ENCODE results near the gene CIDEB. TPM values are rescaled to one million over a fixed set of nuclear protein-coding genes. Genes with fewer than 3 reads are reported as not detected.

The CIDEB gene
- total and polyA plus RNA-seq, 2 of the 8 experiments (the other 6 are each of a cell fraction or from before 2014, with no cell fraction given), result 0.11 TPM; not detected in 1

- no peak overlapping the region for H4K91ac ChIP-seq (replicated peaks; ENCODE audit: insufficient read length, low read length)
- no peak overlapping the region for H4K5ac ChIP-seq (ENCODE audit: insufficient read length, low read depth, low read length)
- peaks cover 0 to 14% (median 4%) of the 10 kb centered on the region in 4 experiments; a peak in 5 of 7 replicates for H3K4me1 ChIP-seq (replicated peaks in 1 of 4; ENCODE audit: control insufficient read depth in 3 of 4, insufficient read depth in 4 of 4, low read length in 3 of 4)
- peak overlapping the region; percentile 43 to 72 (median 57); a peak in 7 of 8 replicates for H3K4me3 ChIP-seq (ENCODE audit: extremely low read depth in 1 of 4, insufficient read depth in 2 of 4, low read depth in 3 of 4, low read length in 4 of 4)
- no peaks in the 10 kb centered on the region for H3K79me1 ChIP-seq (ENCODE audit: low read depth, low read length)
- no peak overlapping the region for H3K23ac ChIP-seq (ENCODE audit: insufficient read length)
- H3K79me2 ChIP-seq (ENCODE audit: control insufficient read depth in 1 of 2, insufficient read depth in 2 of 2, low read length in 2 of 2), result no peaks in the 10 kb centered on the region
- peaks cover 60 to 81% (median 79%) of the 10 kb centered on the region in 4 experiments for H3K27me3 ChIP-seq (replicated peaks in 1 of 4; ENCODE audit: control insufficient read depth in 3 of 4, extremely low read depth in 1 of 4, insufficient read depth in 3 of 4, low read length in 3 of 4)
- no peak overlapping the region for H3K18ac ChIP-seq (ENCODE audit: extremely low read depth, low read length)
- H2AK5ac ChIP-seq (ENCODE audit: low read depth, low read length), result no peak overlapping the region
- no peak for FAIRE-seq
- H3K4me2 ChIP-seq (ENCODE audit: insufficient read depth in 1 of 2, low read depth in 2 of 2, low read length in 2 of 2), result peak overlapping the region; percentile 58 to 100
- no peaks in the 10 kb centered on the region for H3K36me3 ChIP-seq (ENCODE audit: control insufficient read depth in 2 of 4, insufficient read depth in 4 of 4, low read length in 3 of 4)
- no peak overlapping the region for H3K27ac ChIP-seq (ENCODE audit: low read depth, low read length)
- WGBS, 2 experiments (ENCODE audit: extremely low coverage in 1 of 2, insufficient coverage in 1 of 2, insufficient read length in 1 of 2, insufficient replicate concordance in 2 of 2, low coverage in 1 of 2, low lambda C conversion rate in 2 of 2, missing lambda C conversion rate in 1 of 2), result 72% methylated on average over 14 of the region's 14 CpGs; no CpG with 5 or more reads in 1 of the 2 experiments
- H4K8ac ChIP-seq (ENCODE audit: extremely low read depth, insufficient read depth, low read length), result no peak overlapping the region; the same call in 1 of the 2 replicates
- H2BK15ac ChIP-seq (ENCODE audit: low read length), result no peak overlapping the region
- H2AFZ ChIP-seq (ENCODE audit: low read length), result peak overlapping the region; percentile 70
- H2BK20ac ChIP-seq (ENCODE audit: low read length), result no peak overlapping the region
- H3K14ac ChIP-seq (ENCODE audit: insufficient read length), result no peak overlapping the region
- H3K9ac ChIP-seq (replicated peaks in 1 of 4; ENCODE audit: extremely low read depth in 1 of 4, low read depth in 3 of 4, low read length in 3 of 4), result no peak overlapping the region
- H2BK5ac ChIP-seq (ENCODE audit: low read depth, low read length), result no peak overlapping the region
- H4K20me1 ChIP-seq (replicated peaks in 1 of 2; ENCODE audit: control insufficient read depth in 1 of 2, insufficient read depth in 2 of 2, low read length in 2 of 2), result peaks cover 0 to 2% of the 10 kb centered on the region in 2 experiments
- H3K9me3 ChIP-seq (ENCODE audit: insufficient read depth in 2 of 2, low read depth in 1 of 2, low read length in 1 of 2), result no peaks in the 10 kb centered on the region
- no peak overlapping the region for H2BK120ac ChIP-seq (replicated peaks; ENCODE audit: low read depth, low read length)
- no peak overlapping the region for H3K56ac ChIP-seq (replicated peaks; ENCODE audit: insufficient read length, low read depth, low read length)
- no peak for DNase-seq (ENCODE audit: low read depth in 1 of 2, low spot score in 2 of 2)
- ChIA-PET POLR2A (ENCODE audit: partially characterized antibody) (interaction anchor here (1.1 to 1.7 kb wide), 4 partner anchors 13 to 132 kb away, joined by 3 to 4 read pairs (median 4); no protein-coding TSS in a partner anchor), CTCF (ENCODE audit: partially characterized antibody) (interaction anchor here (0.9 to 27.8 kb wide), 10 partner anchors 9 to 222 kb away, joined by 3 to 664 read pairs (median 5); partner anchors contain the start of genes CBLN3, KHNYN, LTB4R2 and NFATC4)
- peaks cover 19% of the 10 kb centered on the region; the same call in 1 of the 2 replicates for H3K23me2 ChIP-seq (ENCODE audit: low read depth, low read length)
- H3K4ac ChIP-seq (replicated peaks; ENCODE audit: insufficient read length, low read depth, low read length), result no peak overlapping the region
- TF ChIP-seq RAD21 (IDR thresholded peaks at IDR 0.05 in 1 of 2, conservative IDR thresholded peaks at IDR 0.05 in 1 of 2; ENCODE audit: low read depth in 2 of 2, low read length in 2 of 2) (no peak), TCF12 (IDR thresholded peaks at IDR 0.05; ENCODE audit: low read depth, low read length) (no peak), NRF1 (IDR thresholded peaks at IDR 0.05; ENCODE audit: low read depth, low read length) (no peak), PHF8 (conservative IDR thresholded peaks at IDR 0.05; ENCODE audit: low read depth, low read length) (no peak), POLR2A (IDR thresholded peaks at IDR 0.05; ENCODE audit: control extremely low read depth in 1 of 2, low read depth in 2 of 2, low read length in 2 of 2) (no peak), ATF3 (IDR thresholded peaks at IDR 0.05; ENCODE audit: insufficient read depth, low read depth, low read length) (no peak), HDAC6 (IDR thresholded peaks at IDR 0.05; ENCODE audit: low read depth, low read length) (no peak)
- no peak overlapping the region for H2BK12ac ChIP-seq (ENCODE audit: low read depth, low read length)
These were observed 31.1 kb upstream of the CIDEB start for GRCh38 chr14:24338843-24339242.
